PFSK-1 (cell line): ENCODE data around the gene ZNF668.

Experiments
- REST ChIP-seq, 2 experiments: IDR thresholded peaks; 2 replicates each; pipeline versions ENCODE4 v1.6.1 to v1.8.0; 2011 to 2012; ENCODE audit warnings: low read depth in 2 of 2, low read length in 2 of 2, control low read depth in 1 of 2, inconsistent platforms in 1 of 2, mild to moderate bottlenecking in 1 of 2, moderate library complexity in 1 of 2; ENCODE audit not compliant: insufficient read depth in 1 of 2
- TAF1 ChIP-seq: IDR thresholded peaks from 2 replicates; pipeline ENCODE4 v1.6.1; 2012; ENCODE audit warnings: low read length, control low read depth, borderline replicate concordance; ENCODE audit not compliant: insufficient read depth

- no peak for TF ChIP-seq TAF1
- no peak for TF ChIP-seq REST (IDR thresholded peaks at IDR 0.05; ENCODE audit: insufficient read depth in 1 of 2, low read depth in 2 of 2, low read length in 2 of 2)
Measured at GRCh38 chr16:31108035-31108793, 34.2 kb upstream of the ZNF668 start, which contains the start of gene BCKDK.
